ENCODE measurements around the gene PHKB.

PHKB gene

DNA sequence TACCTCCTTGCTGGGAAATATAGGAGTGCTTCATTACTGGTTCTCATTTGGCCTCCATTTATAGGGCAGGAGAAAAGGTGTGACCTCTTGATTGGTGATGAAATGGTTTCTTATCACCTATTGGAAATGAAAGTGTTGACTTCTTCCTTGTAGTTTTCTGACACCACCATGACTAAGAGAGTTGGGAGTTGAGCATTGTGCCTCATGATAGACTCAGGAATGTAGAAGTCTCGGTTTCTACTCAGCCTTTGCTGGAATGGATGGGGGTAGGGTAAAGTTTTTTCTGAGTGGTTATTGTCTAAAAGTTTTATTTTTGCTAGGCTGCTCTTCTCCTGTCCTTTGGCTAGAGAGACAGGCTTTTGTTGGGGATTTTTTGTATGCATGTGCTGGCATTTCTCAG, 117.4 kb downstream of the PHKB start:
- in situ Hi-C loops (cut with MboI; ENCODE audit: low sequenced_read_pairs, unreplicated experiment): no loop called here
- TF ChIP-seq, protein P1, sequence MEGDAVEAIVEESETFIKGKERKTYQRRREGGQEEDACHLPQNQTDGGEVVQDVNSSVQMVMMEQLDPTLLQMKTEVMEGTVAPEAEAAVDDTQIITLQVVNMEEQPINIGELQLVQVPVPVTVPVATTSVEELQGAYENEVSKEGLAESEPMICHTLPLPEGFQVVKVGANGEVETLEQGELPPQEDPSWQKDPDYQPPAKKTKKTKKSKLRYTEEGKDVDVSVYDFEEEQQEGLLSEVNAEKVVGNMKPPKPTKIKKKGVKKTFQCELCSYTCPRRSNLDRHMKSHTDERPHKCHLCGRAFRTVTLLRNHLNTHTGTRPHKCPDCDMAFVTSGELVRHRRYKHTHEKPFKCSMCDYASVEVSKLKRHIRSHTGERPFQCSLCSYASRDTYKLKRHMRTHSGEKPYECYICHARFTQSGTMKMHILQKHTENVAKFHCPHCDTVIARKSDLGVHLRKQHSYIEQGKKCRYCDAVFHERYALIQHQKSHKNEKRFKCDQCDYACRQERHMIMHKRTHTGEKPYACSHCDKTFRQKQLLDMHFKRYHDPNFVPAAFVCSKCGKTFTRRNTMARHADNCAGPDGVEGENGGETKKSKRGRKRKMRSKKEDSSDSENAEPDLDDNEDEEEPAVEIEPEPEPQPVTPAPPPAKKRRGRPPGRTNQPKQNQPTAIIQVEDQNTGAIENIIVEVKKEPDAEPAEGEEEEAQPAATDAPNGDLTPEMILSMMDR (IDR thresholded peaks at IDR 0.05; ENCODE audit: borderline replicate concordance, control extremely low read depth, extremely low read depth, insufficient read depth, missing control alignments): no peak
- no peak for DNase-seq (ENCODE audit: low spot score)

DNA sequence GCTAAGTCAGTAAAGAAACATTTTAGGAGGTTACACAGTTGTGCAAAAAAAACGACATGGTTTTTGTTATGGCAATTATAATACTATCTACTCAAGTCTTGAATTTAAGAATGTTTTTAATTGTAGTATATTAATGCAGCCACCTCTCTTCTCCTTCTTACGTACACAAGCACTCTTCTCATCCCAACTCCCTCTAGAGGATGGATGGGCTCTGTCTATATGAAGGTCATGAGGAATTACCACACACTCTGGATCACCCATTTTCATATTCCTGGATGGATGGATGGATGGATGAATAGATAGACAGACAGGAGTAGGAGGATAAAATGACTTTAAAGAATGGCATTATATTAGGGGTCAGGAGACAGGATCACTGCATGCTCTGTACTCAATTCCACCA, 120.0 kb downstream of the PHKB start:
- in situ Hi-C loops (cut with MboI; ENCODE audit: low sequenced_read_pairs, unreplicated experiment): no loop called here
- TF ChIP-seq, protein P1 (IDR thresholded peaks at IDR 0.05; ENCODE audit: borderline replicate concordance, control extremely low read depth, extremely low read depth, insufficient read depth, missing control alignments): no peak
- DNase-seq (ENCODE audit: low spot score): no peak

DNA sequence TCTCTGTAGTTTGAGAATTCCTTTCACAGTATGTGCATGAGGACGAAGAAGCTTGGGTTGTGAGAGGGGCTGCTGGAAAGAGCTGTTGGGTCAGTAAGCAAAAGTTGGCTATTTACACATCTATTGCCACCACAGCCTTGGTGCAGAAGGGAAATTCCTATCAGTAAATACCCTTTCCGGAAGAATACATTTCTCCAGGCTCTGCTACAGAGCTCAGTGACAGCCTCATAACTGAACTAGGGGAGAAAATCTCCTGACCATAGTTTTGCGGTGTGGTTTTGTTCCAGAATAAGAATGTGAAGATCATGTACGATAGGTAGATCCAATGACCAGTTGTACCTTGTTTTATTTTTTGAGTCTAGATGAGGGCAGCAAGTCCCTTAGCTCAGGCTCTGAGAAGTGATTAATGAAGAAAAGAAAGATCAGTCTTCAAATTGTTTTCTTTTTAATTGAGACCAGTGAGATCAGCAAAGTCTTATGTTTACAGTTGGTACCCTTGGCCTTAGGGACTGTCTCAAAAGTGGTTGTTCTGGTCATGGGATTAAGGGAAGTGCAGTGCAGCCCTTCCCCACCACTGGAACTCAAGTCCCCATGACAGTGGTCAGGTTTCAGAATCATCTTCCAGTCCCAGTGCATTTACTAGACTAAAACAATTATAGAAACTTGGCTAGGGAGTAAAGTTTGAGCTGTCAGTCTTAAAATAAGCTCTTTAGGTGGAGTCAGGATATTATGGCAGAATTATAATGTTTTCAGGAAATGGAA, 123.5 kb downstream of the PHKB start:
- DNase-seq (ENCODE audit: low spot score): no peak
- TF ChIP-seq, protein P1 (IDR thresholded peaks at IDR 0.05; ENCODE audit: borderline replicate concordance, control extremely low read depth, extremely low read depth, insufficient read depth, missing control alignments): no peak
- in situ Hi-C loops (cut with MboI; ENCODE audit: low sequenced_read_pairs, unreplicated experiment): no loop called here

DNA sequence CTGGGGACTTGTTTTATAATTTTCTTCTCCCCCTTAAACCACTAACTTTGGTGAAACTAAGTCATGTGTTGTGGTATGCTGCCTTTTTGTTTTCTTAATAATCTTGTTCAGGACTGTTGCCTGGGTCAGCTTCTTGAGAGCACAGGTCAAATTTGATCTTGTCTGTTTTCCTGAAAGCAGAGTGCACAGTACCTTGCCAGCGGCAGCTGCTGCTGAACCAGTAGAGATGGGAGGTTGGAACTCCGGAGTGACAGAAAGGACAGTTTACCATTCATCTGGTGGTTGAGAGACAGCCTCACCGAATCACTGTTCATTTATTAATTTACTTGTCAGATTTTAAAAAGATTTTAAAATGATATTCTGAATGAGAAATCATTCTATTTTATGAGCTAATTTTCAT, 125.0 kb downstream of the PHKB start:
- TF ChIP-seq, protein P1 (IDR thresholded peaks at IDR 0.05; ENCODE audit: borderline replicate concordance, control extremely low read depth, extremely low read depth, insufficient read depth, missing control alignments): no peak
- in situ Hi-C loops (cut with MboI; ENCODE audit: low sequenced_read_pairs, unreplicated experiment): no loop called here
- no peak for DNase-seq (ENCODE audit: low spot score)

DNA sequence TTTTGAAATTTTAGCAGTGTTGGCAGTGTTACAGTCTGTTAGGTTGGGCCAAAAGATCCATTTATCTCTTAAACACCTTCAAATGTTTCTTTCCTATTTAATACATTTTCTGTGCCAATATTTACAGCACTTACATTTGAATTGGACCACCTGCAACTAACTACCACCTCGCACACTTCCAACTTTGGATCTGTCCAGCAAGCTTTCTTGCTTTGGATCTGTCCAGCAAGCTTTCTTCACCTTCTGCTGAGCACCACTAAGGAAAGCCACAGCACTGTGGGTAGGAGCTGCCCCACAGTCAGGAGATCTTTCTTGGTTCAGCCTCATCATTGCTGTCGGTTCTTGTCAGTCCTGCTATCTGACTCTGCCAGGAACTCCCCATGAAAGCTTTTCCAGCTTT, 129.3 kb downstream of the PHKB start:
- in situ Hi-C loops (cut with MboI; ENCODE audit: low sequenced_read_pairs, unreplicated experiment): no loop called here
- TF ChIP-seq, protein P1 (IDR thresholded peaks at IDR 0.05; ENCODE audit: borderline replicate concordance, control extremely low read depth, extremely low read depth, insufficient read depth, missing control alignments): no peak
- no peak for DNase-seq (ENCODE audit: low spot score)

DNA sequence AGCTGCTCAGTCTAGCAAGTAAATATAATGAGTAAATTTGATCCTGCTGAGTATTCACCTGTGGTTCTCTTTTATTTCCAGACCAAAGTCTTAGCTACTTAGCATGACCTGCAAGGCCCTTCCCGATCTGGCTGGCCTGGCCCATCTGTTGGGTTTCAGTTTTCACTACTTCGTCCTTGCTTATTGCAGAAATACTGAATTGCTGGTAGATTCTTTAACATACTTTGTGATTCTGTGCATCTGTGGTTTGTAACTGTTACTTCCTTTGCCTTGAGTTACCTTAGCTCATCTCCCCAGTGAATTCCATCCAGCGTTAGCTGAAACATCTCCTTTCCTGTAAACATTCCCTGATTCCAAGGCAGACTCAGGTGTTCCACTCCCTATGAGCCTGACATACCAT, 131.1 kb downstream of the PHKB start:
- DNase-seq (ENCODE audit: low spot score): no peak
- in situ Hi-C loops (cut with MboI; ENCODE audit: low sequenced_read_pairs, unreplicated experiment): no loop called here
- TF ChIP-seq, protein P1 (IDR thresholded peaks at IDR 0.05; ENCODE audit: borderline replicate concordance, control extremely low read depth, extremely low read depth, insufficient read depth, missing control alignments): no peak
